Parathyroid adenoma (tissue), 2 donors: Measurements from ENCODE around the gene CCDC127.
A peak's percentile ranks its signal among the peaks of the same experiment; 100 is the strongest.
"Not testable (repeated sequence)": the region's sequence is repeated elsewhere in the genome, so short reads cannot be mapped to it uniquely, and the experiment has no call there.

Experiments used
- H2AFZ ChIP-seq: fragments of 300-600 bp; sonication (generic); one replicate; pipeline ENCODE4 v1.7.0; 2017; ENCODE audit warnings: antibody characterized with exemption, mild to moderate bottlenecking
- H3K27ac ChIP-seq: fragments of 300-600 bp; sonication (generic); one replicate; pipeline ENCODE4 v1.7.0; 2017
- H3K27me3 ChIP-seq: fragments of 300-600 bp; sonication (generic); one replicate; pipeline ENCODE4 v1.7.0; 2017; ENCODE audit warnings: low read length; ENCODE audit not compliant: control insufficient read depth, insufficient read depth
- H3K36me3 ChIP-seq: fragments of 300-600 bp; sonication (generic); one replicate; pipeline ENCODE4 v1.7.0; 2017; ENCODE audit warnings: low read length; ENCODE audit not compliant: control insufficient read depth, insufficient read depth
- H3K4me1 ChIP-seq: fragments of 300-600 bp; sonication (generic); one replicate; pipeline ENCODE4 v1.7.0; 2017; ENCODE audit warnings: control low read depth
- H3K4me2 ChIP-seq: fragments of 300-600 bp; sonication (generic); one replicate; pipeline ENCODE4 v1.7.0; 2017; ENCODE audit warnings: low read length
- H3K4me3 ChIP-seq: fragments of 300-600 bp; sonication (generic); one replicate; pipeline ENCODE4 v1.7.0; 2017; ENCODE audit warnings: low read depth, low read length
- H3K79me2 ChIP-seq: fragments of 300-600 bp; sonication (generic); one replicate; pipeline ENCODE4 v1.7.0; 2017; ENCODE audit warnings: control low read depth
- H3K9ac ChIP-seq: fragments of 300-600 bp; sonication (generic); one replicate; pipeline ENCODE4 v1.7.0; 2017; ENCODE audit warnings: mild to moderate bottlenecking
- H3K9me3 ChIP-seq: fragments of 300-600 bp; sonication (generic); one replicate; pipeline ENCODE4 v1.7.0; 2017; ENCODE audit warnings: low read length; ENCODE audit not compliant: control insufficient read depth
- TF ChIP-seq, protein P1 (sequence below): fragments of 300-600 bp; sonication (generic); IDR thresholded peaks from one replicate; pipeline ENCODE4 v1.7.0; 2017; ENCODE audit warnings: antibody characterized with exemption, mild to moderate bottlenecking
- donor health status: primary hyperparathyroidism.

The CCDC127 gene

DNA sequence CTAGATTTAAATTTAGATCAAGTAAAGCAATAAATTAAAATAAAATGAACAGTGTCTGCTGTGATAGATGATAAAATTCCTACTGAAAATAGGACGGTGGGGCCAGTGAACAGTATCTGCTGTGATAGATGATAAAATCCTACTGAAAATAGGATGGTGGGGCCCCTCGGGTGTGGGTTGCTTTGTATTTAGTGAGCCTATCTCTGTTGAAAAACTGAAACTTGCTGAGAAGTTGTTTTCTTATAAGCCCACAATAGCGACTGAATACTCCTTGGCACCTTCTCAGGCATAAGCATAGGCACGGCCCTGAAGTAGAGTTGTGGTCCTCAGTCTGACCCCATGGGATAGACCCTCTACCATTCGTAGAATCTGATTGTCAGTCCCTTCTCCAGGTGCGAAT lies 5.8 kb upstream of the CCDC127 start:
- Histone ChIP-seq H3K9me3 (no peaks in the 10 kb centered on the region), H3K9ac (no peak overlapping the region), H3K36me3 (no peaks in the 10 kb centered on the region), H3K79me2 (peaks cover 16% of the 10 kb centered on the region), H3K4me2 (no peak overlapping the region), H3K27ac (no peak overlapping the region), H3K27me3 (no peaks in the 10 kb centered on the region), H3K4me3 (no peak overlapping the region), H3K4me1 (peaks cover 6% of the 10 kb centered on the region), H2AFZ (no peak overlapping the region)
- TF ChIP-seq, protein P1, sequence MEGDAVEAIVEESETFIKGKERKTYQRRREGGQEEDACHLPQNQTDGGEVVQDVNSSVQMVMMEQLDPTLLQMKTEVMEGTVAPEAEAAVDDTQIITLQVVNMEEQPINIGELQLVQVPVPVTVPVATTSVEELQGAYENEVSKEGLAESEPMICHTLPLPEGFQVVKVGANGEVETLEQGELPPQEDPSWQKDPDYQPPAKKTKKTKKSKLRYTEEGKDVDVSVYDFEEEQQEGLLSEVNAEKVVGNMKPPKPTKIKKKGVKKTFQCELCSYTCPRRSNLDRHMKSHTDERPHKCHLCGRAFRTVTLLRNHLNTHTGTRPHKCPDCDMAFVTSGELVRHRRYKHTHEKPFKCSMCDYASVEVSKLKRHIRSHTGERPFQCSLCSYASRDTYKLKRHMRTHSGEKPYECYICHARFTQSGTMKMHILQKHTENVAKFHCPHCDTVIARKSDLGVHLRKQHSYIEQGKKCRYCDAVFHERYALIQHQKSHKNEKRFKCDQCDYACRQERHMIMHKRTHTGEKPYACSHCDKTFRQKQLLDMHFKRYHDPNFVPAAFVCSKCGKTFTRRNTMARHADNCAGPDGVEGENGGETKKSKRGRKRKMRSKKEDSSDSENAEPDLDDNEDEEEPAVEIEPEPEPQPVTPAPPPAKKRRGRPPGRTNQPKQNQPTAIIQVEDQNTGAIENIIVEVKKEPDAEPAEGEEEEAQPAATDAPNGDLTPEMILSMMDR: no peak

DNA sequence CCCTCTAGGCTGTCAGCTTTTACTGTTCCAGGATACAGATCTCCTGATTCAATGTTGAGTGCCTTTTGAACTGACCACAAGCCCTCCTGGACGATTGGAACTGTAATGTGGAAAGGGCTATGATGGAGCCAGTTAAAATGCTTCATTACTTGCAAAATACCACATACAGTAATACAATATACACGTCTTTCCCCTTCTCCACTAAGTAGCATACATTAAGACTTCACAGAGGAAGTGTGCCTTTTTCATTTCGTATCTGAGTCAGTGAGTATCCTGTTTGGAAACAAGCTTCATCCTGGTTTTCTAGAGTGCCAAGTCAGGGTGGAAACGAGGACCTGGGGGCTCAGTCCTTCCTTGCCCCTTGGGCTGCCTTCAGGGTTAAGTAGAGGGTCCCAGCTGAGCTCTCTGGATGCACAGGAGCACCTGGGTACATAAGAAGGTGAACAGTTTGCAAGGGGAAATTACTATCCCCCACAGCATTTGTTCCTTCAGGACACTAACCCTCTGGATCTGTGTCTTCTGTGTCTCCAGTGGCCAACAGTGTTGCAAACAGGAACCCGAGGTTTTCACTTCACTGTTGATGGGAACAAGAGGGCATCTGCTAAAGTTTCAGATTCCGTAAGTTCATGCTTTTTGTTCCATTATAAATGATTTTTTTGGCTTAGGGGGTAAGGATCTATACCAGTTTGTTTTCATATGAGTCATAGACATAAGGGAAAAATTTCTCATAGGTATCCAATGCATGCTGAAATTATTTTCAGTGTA lies 5.2 kb upstream of the CCDC127 start:
- H3K9ac ChIP-seq, H3K27ac ChIP-seq, H3K4me1 ChIP-seq, H3K36me3 ChIP-seq, H3K9me3 ChIP-seq, H3K4me3 ChIP-seq, H3K27me3 ChIP-seq, H2AFZ ChIP-seq, H3K4me2 ChIP-seq: not testable (repeated sequence)
- H3K79me2 ChIP-seq: peaks cover 20% of the 10 kb centered on the region

DNA sequence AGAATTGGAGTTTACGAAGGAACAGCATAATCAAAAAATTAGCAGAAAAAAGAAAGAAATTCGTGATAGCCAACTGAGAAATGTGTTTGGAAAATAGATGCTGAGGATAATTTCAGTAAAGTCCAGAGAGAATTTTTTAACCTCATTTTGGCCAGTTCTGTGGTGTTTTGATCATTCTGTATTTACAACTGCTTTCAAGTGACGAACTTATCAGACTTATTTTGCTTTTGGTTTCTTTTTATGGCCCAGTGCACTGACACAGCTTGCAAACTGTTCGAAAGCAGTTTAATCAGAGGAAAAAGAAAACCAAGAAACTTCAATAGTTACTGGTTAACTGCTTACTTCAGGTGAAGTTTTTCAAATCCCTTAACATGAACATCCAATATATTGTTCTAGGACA lies 2.0 kb upstream of the CCDC127 start:
- no peak overlapping the region for H3K9ac ChIP-seq
- H3K36me3 ChIP-seq: no peaks in the 10 kb centered on the region
- peak overlapping the region; percentile 74 for H3K4me3 ChIP-seq
- H3K27me3 ChIP-seq: no peaks in the 10 kb centered on the region
- no peak overlapping the region for H3K27ac ChIP-seq
- TF ChIP-seq, protein P1: no peak
- H3K4me2 ChIP-seq: peak overlapping the region; percentile 71
- H3K4me1 ChIP-seq: peaks cover 6% of the 10 kb centered on the region
- peaks cover 26% of the 10 kb centered on the region for H3K79me2 ChIP-seq
- H3K9me3 ChIP-seq: no peaks in the 10 kb centered on the region
- no peak overlapping the region for H2AFZ ChIP-seq

DNA sequence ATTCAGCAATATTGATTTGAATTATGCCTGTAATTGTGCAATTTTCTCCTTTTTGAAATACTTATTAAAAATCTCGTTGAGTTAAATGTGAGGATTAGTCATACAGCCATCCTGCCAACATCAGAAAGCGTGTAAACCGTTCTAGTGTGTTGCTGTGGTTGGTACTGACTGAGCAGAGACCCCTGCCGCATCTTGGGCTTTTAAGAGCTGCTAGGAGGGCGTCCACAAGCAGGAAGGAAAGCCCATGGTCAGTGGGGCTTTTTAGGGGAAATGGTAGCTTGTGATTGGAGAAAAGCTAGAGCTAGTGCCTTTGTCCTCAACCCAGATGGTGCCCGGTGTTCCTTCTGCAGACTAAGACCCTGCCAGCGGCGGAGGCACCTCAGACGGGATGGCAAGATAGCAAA lies 1.5 kb upstream of the CCDC127 start:
- H3K27ac ChIP-seq: no peak overlapping the region
- no peaks in the 10 kb centered on the region for H3K9me3 ChIP-seq

DNA sequence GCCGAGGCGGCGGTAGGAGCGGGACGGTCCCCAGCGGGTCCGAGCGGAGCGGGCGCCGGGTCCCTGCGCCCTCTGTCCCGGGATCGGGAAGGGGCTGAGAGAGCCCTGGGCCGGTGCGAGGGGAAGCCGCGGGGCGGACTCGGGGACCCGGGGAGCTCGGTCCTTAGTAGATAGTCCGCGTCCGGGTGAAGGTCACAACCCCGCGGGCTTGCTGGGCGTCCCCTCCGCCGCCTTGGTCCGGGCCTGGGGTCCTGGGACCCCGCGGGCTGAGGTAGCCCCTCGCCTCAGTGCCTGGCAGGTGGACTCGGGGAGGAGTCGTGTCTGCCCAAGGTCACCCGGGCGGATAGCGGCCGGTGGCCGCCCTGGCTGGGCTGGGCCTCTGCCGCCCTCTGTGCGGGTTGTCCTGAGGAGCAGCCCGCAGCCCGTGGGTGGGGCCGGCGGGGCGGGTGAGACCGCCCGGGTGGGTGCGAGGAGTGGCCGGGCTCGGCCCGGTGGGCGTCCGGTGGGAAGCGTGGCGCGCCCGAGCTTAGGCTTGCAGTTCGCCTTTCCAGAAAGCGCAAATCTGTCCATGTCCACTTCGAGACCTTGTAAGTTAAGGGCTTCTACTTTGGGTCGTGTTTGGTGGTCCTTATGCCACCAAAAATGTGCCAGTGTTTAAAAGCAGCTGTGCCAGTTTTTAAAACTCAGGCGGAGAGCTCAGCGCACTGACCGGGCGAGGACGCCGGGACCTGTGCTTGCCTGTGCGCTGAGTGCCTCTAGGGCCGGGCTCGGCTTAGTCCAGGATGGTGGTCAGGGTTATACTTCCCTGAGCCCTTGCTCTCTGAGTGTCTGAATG lies 721 bp upstream of the CCDC127 start:
- TF ChIP-seq, protein P1: no peak
- Histone ChIP-seq H3K4me2 (peak overlapping the region; percentile 71), H3K9me3 (no peaks in the 10 kb centered on the region), H3K9ac (peak overlapping the region; percentile 89), H2AFZ (peak overlapping the region; percentile 96), H3K4me1 (peaks cover 6% of the 10 kb centered on the region), H3K27me3 (no peaks in the 10 kb centered on the region), H3K36me3 (no peaks in the 10 kb centered on the region), H3K79me2 (peaks cover 26% of the 10 kb centered on the region), H3K27ac (peak overlapping the region; percentile 87), H3K4me3 (peak overlapping the region; percentile 74)

More for the DNA sequence above, 1.5 kb upstream of the CCDC127 start:
- peak overlapping the region; percentile 74 for H3K4me3 ChIP-seq
- peaks cover 23% of the 10 kb centered on the region for H3K79me2 ChIP-seq
- H3K4me1 ChIP-seq: peaks cover 6% of the 10 kb centered on the region
- peak overlapping the region; percentile 71 for H3K4me2 ChIP-seq
- no peaks in the 10 kb centered on the region for H3K36me3 ChIP-seq
- H3K27me3 ChIP-seq: no peaks in the 10 kb centered on the region
- H2AFZ ChIP-seq: no peak overlapping the region
- TF ChIP-seq, protein P1: no peak
- no peak overlapping the region for H3K9ac ChIP-seq

DNA sequence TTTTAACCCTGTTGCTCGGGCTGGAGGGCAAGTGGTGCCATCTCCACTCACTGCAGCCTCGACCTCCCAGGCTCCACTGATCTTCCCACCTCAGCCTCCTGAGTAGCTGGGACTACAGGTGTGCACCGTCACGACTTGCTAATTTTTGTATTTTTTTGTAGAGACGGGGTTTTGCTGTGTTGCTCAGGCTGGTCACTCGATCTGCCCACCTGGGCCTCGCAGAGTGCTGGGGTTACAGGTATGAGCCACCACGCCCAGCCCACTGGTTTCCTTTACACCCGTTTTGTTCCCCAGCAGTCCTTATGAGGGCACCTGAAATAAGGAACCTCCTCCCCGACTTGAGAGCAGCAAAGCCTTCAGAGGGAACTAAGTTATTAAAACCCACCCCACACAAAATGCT lies 1.9 kb downstream of the CCDC127 start:
- not testable (repeated sequence) for H3K4me2 ChIP-seq, H3K9me3 ChIP-seq, H3K27me3 ChIP-seq, H3K36me3 ChIP-seq, H3K27ac ChIP-seq, H3K4me3 ChIP-seq, H2AFZ ChIP-seq, H3K9ac ChIP-seq, H3K4me1 ChIP-seq
- H3K79me2 ChIP-seq: peaks cover 21% of the 10 kb centered on the region

DNA sequence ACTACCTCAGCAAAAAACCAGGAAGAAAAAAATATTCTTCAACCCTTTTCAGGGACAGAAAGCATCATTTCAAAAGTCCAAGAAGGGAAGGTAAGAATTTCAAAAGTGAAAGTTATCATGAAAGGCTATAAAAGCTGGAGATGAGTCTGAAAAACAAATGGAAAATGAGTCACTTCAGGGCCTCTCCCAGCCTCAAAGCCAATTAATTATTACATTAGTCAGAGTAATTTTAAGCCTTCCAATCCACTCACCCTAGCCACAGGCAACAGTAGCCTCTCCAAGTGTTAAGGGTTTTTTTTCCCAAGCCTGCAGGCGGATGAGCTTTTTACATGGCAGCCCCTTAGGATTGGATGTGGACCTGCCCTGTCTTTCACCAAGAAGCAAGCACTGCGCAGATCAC lies 2.7 kb downstream of the CCDC127 start:
- not testable (repeated sequence) for H3K36me3 ChIP-seq, H3K9ac ChIP-seq, H3K4me1 ChIP-seq, H3K27me3 ChIP-seq, H3K4me3 ChIP-seq, H2AFZ ChIP-seq, H3K9me3 ChIP-seq, H3K27ac ChIP-seq, H3K4me2 ChIP-seq
- peaks cover 20% of the 10 kb centered on the region for H3K79me2 ChIP-seq
